ENCODE results near the gene ELFN1. TPM values are rescaled to one million over a fixed set of nuclear protein-coding genes. Genes with fewer than 3 reads are reported as not detected.

Gene ELFN1
- total RNA-seq, 4 donors from 2014 or later = 0.38 to 3.3 (median 0.48) TPM

DNA sequence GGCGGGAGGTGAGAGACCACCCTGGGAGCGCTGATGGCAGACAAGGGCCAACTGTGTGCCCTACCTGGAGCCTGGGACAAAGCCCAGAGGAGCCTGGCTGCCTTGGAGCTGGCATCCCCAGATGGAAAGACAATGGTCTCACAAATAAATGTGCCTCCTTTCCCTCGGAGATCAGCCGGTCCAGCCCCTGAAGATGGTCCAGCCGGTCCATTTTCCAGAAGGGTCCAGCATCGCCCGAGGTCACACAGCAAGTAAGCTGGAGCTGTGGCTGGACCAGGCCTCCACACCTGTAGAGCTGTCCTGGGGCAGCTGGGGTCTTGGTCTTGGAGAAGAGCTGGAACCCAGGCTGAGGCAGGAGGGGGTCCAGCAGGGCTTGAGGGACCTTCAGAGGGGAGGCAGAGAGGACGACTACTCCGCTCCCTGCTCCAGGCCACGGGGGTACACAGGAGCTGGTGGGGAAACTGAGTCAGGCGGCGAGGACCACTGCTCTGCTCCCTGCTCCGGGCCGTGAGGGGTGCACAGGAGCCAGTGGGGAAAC is 3.6 kb downstream of the ELFN1 start:
- Histone ChIP-seq H3K36me3 (no peaks in the 10 kb centered on the region), H3K27ac (no peak overlapping the region), H3K9me3 (no peaks in the 10 kb centered on the region), H3K4me1 (peaks cover 7 to 25% (median 21%) of the 10 kb centered on the region in 3 donors), H3K4me3 (no peak overlapping the region), H3K27me3 (peaks cover 0 to 99% (median 12%) of the 10 kb centered on the region in 4 donors)
- no peak for DNase-seq
- intact Hi-C loops (cut with DNase I) = no loop called here
- 92 to 100% methylated on average over 1 to 2 of the region's 14 CpGs for WGBS, 2 donors
- TF ChIP-seq, protein P1, sequence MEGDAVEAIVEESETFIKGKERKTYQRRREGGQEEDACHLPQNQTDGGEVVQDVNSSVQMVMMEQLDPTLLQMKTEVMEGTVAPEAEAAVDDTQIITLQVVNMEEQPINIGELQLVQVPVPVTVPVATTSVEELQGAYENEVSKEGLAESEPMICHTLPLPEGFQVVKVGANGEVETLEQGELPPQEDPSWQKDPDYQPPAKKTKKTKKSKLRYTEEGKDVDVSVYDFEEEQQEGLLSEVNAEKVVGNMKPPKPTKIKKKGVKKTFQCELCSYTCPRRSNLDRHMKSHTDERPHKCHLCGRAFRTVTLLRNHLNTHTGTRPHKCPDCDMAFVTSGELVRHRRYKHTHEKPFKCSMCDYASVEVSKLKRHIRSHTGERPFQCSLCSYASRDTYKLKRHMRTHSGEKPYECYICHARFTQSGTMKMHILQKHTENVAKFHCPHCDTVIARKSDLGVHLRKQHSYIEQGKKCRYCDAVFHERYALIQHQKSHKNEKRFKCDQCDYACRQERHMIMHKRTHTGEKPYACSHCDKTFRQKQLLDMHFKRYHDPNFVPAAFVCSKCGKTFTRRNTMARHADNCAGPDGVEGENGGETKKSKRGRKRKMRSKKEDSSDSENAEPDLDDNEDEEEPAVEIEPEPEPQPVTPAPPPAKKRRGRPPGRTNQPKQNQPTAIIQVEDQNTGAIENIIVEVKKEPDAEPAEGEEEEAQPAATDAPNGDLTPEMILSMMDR (IDR thresholded peaks at IDR 0.05) = no peak
- no peak for TF ChIP-seq POLR2A (IDR thresholded peaks at IDR 0.05)

DNA sequence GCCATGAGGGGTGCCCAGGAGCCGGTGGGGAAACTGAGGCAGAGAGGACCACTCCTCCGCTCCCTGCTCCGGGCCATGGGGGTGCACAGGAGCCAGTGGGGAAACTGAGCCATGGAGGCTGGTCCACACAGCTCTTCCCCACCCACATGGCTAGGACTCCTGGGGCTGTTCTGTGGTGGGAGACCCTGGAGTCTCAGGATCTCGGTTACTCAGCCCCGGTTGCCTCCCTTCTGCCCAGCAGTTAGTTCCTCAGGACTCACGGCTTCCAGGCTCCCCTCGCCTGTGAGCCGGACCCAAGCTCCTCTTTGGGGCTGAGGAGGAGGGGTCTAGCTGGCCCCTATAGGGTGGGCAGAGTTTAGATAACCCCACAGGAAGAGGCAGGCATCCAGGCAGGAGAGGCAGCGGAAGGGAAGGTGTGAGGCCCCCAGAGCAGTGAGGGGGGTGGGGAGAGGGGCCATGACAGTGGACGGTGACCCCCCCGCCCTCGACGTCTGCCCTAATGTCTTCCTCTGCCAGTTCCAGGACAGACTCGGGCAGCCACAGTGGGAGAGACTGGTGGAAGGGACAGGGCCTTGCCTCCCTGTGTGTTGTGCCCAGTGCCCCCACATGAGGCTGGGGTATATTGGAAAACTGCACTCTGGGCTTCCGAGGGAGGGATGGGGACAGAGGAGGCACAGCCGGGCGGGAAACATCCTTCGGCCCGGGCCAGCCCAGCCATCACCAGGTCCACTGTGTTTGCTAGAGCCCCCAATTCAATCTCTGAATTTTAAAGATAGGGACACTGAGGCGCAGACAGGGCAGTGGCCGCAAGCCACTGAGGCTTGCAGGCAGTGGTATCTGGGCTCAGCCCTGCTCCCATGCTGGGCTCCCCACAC is 4.3 kb downstream of the ELFN1 start:
- H3K27me3 ChIP-seq = peaks cover 0 to 97% (median 12%) of the 10 kb centered on the region in 4 donors
- intact Hi-C loops (cut with DNase I) = no loop called here
- H3K4me1 ChIP-seq = peaks cover 4 to 18% (median 16%) of the 10 kb centered on the region in 3 donors
- no peak overlapping the region for H3K4me3 ChIP-seq
- H3K9me3 ChIP-seq = no peaks in the 10 kb centered on the region
- TF ChIP-seq, protein P1 (IDR thresholded peaks at IDR 0.05) = no peak
- no peak for TF ChIP-seq POLR2A (IDR thresholded peaks at IDR 0.05)
- WGBS, 2 donors = 73 to 82% methylated on average over 6 to 15 of the region's 21 CpGs
- H3K27ac ChIP-seq = no peak overlapping the region
- no peaks in the 10 kb centered on the region for H3K36me3 ChIP-seq
- DNase-seq = no peak

DNA sequence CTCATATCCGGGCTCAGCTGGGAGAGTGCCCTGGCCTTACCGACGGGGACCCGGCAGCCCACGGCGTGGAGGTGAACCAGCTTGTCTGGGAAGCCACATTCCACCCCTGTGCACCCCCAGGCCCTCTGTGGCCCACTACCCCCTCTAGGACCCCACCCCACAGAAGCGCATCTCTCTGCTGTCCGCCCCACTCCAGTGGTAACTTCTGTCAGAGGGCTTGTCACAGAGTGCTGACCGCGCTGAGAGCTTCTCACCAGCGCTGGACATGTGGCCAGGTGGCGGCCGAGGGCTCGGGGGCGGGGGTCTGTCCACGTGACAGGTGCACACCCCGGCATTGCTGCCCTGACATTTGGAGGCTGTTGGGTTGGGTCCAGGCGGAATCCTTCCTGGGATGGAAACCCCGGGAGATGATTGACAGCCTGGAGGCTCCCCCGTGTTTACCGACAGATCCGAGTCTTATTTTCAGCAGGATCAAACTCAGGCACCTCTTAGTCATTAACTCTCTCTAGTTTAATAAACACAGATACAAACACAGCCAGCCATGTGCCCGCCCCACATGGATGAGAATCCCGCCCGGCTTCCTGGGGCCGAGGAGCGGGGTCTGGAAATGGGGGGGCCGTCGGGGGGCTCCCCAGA is 5.1 kb downstream of the ELFN1 start:
- Histone ChIP-seq H3K4me3 (no peak overlapping the region), H3K4me1 (peaks cover 0 to 10% (median 8%) of the 10 kb centered on the region in 3 donors), H3K27me3 (peaks cover 0 to 95% (median 12%) of the 10 kb centered on the region in 4 donors), H3K27ac (no peak overlapping the region), H3K9me3 (no peaks in the 10 kb centered on the region), H3K36me3 (no peaks in the 10 kb centered on the region)
- TF ChIP-seq POLR2A (IDR thresholded peaks at IDR 0.05) = no peak
- TF ChIP-seq, protein P1 (IDR thresholded peaks at IDR 0.05) = no peak
- intact Hi-C loops (cut with DNase I) = no loop called here
- DNase-seq = no peak
- 66 to 92% methylated on average over 5 to 19 of the region's 29 CpGs for WGBS, 2 donors

DNA sequence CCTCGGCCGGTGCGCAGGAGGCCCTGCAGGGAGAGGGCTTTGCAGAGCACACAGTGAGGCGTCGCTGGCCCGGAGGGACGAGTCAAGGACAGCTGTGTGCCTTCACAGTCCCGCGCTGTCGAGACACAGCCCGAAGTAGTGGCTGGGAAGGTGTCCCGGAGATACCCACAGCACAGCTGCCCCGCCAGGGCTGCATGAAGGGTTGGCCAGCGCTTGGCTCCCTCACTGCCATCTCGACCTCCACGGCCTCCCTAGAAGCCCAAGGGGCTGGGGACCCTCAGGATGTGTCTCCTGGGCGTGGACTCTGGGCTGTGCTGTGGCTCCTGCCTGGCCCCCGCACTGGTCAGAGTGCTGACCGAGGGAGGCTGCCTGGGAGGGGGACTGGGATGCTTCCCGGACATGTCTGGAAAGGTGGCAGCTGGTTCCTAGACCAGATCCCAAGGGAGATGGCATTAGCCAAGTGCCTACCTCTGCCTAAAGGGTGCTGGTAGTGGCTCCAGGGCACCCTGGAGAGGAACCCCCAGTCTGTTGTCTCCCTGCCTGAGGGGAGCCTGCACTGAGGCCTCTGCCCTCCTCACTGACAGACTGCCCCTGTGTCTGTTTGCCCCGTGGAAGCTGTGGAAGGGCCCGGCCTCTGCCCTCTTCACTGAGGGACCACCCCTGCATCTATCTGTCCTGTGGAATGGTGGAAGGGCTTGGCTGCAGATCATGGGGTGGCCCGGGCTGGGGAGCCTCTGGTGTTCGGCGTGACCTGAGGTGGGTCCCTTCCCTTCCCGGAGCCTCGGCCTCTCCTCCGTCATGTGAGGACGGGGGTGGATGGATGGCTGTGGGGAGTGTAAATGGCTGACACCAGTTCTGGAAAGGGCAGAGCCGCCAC is 5.8 kb downstream of the ELFN1 start:
- 63 to 83% methylated on average over 14 to 15 of the region's 30 CpGs for WGBS, 2 donors
- Histone ChIP-seq H3K36me3 (no peaks in the 10 kb centered on the region), H3K27ac (no peak overlapping the region), H3K27me3 (peaks cover 0 to 88% (median 7%) of the 10 kb centered on the region in 4 donors), H3K4me3 (no peak overlapping the region), H3K4me1 (peaks cover 0 to 3% (median under 1%) of the 10 kb centered on the region in 3 donors), H3K9me3 (no peaks in the 10 kb centered on the region)
- DNase-seq = no peak
- TF ChIP-seq, protein P1 (IDR thresholded peaks at IDR 0.05) = no peak
- TF ChIP-seq POLR2A (IDR thresholded peaks at IDR 0.05) = no peak
- intact Hi-C loops (cut with DNase I) = no loop called here

All from esophagus squamous epithelium (tissue), 5 donors.